ENCODE results near the gene OR2T11.
"Not testable (repeated sequence)": the region's sequence is repeated elsewhere in the genome, so short reads cannot be mapped to it uniquely, and the experiment has no call there.

DNA sequence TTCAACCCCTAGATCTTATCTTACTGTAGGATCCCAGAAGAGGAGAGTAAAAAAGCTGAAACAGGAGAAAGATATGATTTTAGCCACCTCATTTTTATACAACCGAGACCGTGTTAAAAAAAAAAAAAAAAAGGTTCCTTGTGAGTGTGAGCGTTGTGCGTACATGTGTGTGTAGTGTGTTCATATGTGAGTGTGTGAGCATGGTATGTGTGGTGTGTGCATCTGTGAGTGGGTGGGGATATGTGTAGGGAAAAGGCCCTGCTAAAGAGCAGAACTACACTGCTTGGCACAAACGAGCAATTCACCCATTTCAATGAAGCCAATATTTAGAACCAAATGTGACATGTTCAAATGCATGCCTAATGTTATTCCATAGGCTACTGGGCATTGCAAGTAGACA, 6.7 kb upstream of the OR2T11 start:
- TF ChIP-seq CTCF (IDR thresholded peaks at IDR 0.05); POLR2A (IDR thresholded peaks at IDR 0.05); POLR2AphosphoS5 (IDR thresholded peaks at IDR 0.05); EP300 (IDR thresholded peaks at IDR 0.05; ENCODE audit: low read depth): not testable (repeated sequence)

Data from transverse colon (tissue), 4 donors.